HTERT RPE-1 (cell line): Measurements from ENCODE around the gene LRP1B.
"Not testable (repeated sequence)": the region's sequence is repeated elsewhere in the genome, so short reads cannot be mapped to it uniquely, and the experiment has no call there.

Experiments
- in situ Hi-C: fragments of 300-500 bp; cut with MboI; formaldehyde crosslinking; loops from 4 replicates; pipeline ENCODE4 v1.14.3; 2020; ENCODE audit warnings: low sequenced_read_pairs

LRP1B gene

DNA sequence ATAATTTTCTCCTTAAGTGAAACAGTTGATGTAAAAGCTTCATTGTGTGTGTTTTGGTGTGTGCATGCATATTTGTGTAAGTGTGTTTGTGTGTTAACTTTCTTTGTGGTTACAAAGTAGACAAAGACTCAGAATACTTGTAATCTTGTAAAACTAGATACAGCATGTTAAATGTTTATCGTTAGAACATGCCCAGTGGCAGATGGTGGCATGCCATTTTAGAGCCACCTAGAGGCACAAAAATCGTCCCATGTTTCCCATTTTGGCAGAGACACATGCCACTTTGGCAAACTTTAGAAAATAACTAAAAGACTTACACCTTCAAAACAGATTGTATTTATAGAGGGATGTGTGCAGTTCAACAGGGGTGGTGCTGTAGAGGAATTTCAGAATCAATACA lies 224.1 kb downstream of the LRP1B start:
- in situ Hi-C loops: no loop called here

GRCh38 chr2:141900826-141901225 lies 230.0 kb downstream of the LRP1B start:
- in situ Hi-C loops: no loop called here

DNA sequence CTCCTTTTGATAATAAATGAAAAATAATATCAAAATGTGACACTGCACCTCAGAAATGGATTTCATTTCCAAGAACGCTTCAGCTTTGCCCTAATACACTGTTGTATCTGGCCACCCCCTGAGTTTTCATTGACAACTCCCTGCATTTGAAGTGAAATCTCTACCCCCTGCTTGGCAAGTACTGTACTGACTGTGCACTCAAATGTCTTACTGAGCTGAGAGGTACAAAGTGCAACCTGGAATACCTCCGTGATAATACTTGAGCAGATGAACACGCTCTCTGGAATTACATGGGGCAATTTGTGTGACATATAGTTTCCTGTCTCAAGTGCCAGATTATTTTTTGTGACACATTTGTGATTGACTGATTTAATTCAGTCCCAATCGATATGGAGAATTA lies 231.1 kb downstream of the LRP1B start:
- in situ Hi-C loops: no loop called here

DNA sequence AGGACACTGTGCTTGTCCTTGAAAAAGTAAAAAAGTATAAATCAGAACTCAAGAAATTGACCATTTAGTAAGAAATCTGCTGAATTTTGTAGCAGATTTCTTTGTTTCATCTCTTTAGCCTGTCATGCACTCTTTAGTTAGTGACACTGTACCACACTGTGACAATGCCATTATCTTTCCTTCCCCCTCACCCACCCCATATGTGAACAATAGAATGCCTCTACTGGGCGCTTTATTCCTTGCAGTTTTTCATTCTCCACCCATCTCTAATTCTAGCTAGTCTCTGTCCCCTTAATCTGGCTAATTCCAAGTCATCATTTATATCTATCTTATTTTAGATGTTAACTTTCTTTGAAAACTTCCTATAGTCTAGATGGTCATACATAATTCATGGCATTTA lies 241.0 kb downstream of the LRP1B start:
- in situ Hi-C loops: no loop called here

DNA sequence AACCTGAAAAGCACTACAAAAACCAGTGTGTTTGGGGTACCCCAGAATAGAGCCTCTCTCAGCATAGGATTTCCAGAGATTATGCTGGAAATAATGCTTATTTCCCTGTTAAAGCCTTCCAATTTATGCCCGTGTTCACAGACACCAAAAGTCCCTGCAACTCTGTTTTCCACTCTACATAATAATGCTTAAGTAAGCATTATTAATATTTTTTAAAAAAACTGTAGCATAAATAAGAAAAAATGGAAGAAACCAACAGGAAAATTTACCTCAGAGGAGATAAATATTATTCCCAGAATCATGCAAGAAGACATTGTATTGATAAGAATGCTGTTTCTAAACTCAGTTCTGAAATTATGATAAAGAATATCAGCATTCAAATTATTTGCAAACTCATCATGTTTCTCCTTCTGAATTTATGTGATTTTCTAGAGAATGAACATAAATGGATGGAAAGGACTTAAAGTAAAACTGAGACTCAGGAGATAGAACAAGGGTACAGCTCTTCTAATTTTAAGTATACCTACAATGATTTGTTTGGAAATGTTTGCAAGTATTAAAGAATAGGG lies 241.7 kb downstream of the LRP1B start:
- in situ Hi-C loops: no loop called here

DNA sequence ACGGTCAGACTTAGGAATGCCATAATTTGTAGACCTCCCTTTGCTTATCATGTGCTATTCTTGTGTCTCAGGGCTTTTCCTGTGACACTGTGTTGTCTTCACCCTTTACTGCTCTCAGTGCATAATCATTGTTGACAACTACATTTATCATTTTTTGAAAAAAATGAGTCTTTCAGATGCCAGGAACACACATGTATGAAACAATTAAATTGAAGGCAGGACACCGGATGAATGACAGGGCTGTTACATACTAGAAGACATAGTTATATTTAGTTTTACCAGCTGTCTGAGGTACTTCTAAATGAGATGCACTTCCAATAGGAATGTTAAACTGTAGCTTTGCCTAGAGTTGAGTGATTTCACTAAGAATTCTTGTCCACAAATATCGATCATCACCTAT lies 243.5 kb downstream of the LRP1B start:
- in situ Hi-C loops: no loop called here

DNA sequence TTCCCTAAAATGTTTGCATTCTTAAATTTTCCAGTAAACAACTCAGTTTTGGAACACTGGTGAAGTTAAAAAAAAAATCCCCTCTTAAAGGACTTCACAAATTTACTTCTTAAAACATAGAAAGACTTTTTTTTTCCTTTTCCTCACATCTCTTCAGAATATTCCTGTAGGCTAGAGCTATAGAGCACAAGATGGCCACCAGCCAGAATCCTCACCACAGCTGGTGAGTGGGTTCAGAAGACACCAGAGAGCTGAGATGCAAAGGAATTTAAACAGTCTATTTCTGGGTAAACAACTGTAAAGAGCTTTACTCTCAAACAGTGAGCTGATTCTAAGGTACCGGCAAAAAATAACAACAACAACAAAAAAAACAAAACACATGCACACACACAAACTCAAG lies 252.8 kb downstream of the LRP1B start:
- in situ Hi-C loops: no loop called here

DNA sequence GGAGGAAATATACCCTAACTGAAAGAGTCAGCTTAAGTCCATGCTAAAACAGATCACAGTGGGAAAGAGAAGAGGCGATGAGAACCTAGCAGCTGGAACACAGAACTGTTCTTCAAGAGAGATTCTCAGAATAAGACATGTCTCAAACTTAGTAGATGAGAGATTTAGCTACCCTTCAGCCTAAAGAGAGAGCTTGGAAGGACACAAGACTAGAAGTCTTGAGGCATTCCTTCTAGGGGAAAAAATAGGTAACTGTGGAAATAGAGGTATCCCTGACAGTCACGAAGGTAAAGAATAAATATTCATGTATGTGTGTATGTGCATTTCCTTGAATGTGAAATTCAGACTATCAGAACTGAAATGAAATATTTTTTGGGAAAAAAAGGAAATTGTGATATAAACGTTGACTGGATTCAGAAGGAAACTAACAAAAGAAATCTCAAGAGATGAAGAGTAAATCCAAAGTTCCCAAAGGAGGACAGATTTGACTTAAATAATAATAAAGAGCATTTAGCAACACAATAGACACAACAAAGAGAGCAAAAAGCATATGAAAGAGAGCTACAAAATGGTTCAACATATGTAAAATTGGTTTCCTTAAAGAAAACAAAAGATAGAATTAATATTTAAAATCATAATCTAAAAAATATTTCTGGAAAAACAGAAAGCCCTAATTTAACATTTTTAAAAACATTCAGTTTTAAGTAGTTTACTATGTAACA lies 258.7 kb downstream of the LRP1B start:
- in situ Hi-C loops: no loop called here

GRCh38 chr2:141869572-141869971 lies 261.2 kb downstream of the LRP1B start:
- in situ Hi-C loops: no loop called here

- in situ Hi-C loops: no loop called here
Observed at GRCh38 chr2:141863964-141864363, 266.9 kb downstream of the LRP1B start.

- in situ Hi-C loops: no loop called here
Observed at GRCh38 chr2:141856215-141856919, 274.4 kb downstream of the LRP1B start.

- in situ Hi-C loops: no loop called here
Observed at GRCh38 chr2:141848191-141848590, 282.6 kb downstream of the LRP1B start.

GRCh38 chr2:141844231-141844630 lies 286.6 kb downstream of the LRP1B start:
- in situ Hi-C loops: no loop called here

DNA sequence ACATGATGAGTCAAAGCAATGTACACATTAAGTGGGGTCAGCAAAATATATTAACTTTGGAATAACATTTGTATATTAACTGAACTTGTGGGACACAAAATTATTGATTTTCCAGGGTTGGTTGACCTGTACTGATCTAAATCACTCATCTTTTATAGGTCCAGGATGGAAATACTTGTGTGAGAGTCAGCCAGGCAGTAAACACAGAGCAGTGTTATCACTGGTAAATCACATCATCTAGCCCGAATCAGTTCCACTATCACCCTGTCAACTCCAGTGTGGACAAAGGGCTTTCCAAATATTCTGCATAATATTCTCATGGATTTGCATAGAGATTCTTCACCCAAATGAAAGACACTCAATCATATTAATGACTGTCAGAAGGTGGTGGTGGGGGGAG lies 295.7 kb downstream of the LRP1B start:
- in situ Hi-C loops: no loop called here

DNA sequence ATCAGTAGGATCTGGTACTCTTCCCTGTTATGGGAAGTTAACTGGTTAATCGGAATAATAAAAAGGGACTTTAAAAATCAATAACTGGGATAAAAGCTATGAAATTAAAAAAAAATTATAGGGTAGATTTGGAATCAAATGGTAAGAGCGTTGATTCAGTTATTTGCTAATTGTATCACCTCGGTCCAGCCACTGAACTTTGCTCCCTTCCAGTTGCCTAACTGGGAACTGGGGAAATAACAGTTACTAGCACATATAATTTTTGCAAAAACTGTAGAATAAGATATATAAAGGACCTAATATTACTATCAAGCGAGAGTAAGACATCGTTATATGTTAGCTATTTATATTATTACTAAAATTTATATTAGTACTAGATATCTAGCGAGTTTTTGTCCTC lies 302.1 kb downstream of the LRP1B start:
- in situ Hi-C loops: no loop called here

GRCh38 chr2:141824790-141825189 lies 306.0 kb downstream of the LRP1B start:
- in situ Hi-C loops: no loop called here

- in situ Hi-C loops: no loop called here
Observed at GRCh38 chr2:141820893-141821292, 309.9 kb downstream of the LRP1B start.

- in situ Hi-C loops: not testable (repeated sequence)
Observed at GRCh38 chr2:141815320-141815719, 315.5 kb downstream of the LRP1B start.

GRCh38 chr2:141814150-141814549 lies 316.7 kb downstream of the LRP1B start:
- in situ Hi-C loops: no loop called here

- in situ Hi-C loops: no loop called here
Observed at GRCh38 chr2:141810148-141810547, 320.7 kb downstream of the LRP1B start.

DNA sequence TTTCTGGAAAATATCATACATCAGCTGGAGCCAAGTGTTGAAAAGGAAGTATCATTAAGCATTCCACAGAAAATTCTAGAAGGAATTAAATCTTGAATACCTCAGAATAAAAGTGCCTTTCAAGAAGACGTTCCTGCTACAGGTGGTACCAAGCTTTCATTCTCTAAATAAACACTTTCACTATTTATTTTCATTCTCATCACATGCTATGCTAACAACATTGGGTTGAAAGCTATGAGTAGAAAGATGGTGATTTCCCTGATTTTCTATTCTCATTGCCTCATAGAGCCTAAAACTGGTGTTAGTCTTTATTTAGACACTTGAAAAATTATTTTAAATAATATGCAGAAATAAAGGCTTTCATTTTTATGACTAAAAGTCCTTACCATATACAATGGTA lies 324.7 kb downstream of the LRP1B start:
- in situ Hi-C loops: no loop called here

- in situ Hi-C loops: no loop called here
Observed at GRCh38 chr2:141805302-141805701, 325.5 kb downstream of the LRP1B start.
